HepG2 (cell line): Measurements from ENCODE around the gene GRK6. TPM values are rescaled to one million over a fixed set of nuclear protein-coding genes. Genes with fewer than 3 reads are reported as not detected.

Experiments used
- BORCS8-MEF2B ChIP-seq: sonication (generic); formaldehyde crosslinking; IDR thresholded peaks from 2 replicates; pipeline ENCODE4 v1.8.0; 2022; ENCODE audit warnings: mild to moderate bottlenecking, missing genetic modification reagents
- ELF1 ChIP-seq: sonication (generic); formaldehyde crosslinking; IDR thresholded peaks from 2 replicates; pipeline ENCODE4 v1.4.0; 2020; ENCODE audit warnings: missing genetic modification reagents
- FOXM1 ChIP-seq: sonication (generic); formaldehyde crosslinking; IDR thresholded peaks from 2 replicates; pipeline ENCODE4 v1.5.0; 2020; ENCODE audit warnings: missing genetic modification reagents
- MAFK ChIP-seq, 2 experiments: IDR thresholded peaks in 1 of 2; conservative IDR thresholded peaks in 1 of 2; 2 replicates each; pipeline ENCODE4 v1.6.1; 2011; ENCODE audit warnings: improper control_type of control experiment in 2 of 2, low read length in 2 of 2
- NFE2L1 ChIP-seq: sonication (generic); formaldehyde crosslinking; IDR thresholded peaks from 2 replicates; pipeline ENCODE4 v1.4.0; 2020; ENCODE audit warnings: missing genetic modification reagents, mild to moderate bottlenecking, borderline replicate concordance
- ZNF317 ChIP-seq: sonication (generic); formaldehyde crosslinking; IDR thresholded peaks from 2 replicates; pipeline ENCODE4 v1.5.0; 2020; ENCODE audit warnings: mild to moderate bottlenecking, missing genetic modification reagents
- ZNF572 ChIP-seq: sonication (generic); formaldehyde crosslinking; IDR thresholded peaks from 2 replicates; pipeline ENCODE4 v1.5.1; 2020; ENCODE audit warnings: mild to moderate bottlenecking, missing genetic modification reagents
- polyA plus RNA-seq, 8 experiments: library from polyadenylated mRNA; depleted of rRNA in 3 of 8; stranded (reverse) in 7 of 8; unstranded in 1 of 8; fragments of >200 nt; fragmentation: Illumina TruSeq in 4 of 8; extraction: Trizol in 4 of 8; gene quantifications; 2 replicates each; pipeline versions ENCODE4 v1.2.1 to v1.2.3, GENCODE V29; 2011 to 2016; ENCODE audit warnings: low read depth in 4 of 8, missing spikeins in 1 of 8, mixed read lengths in 1 of 8; ENCODE audit not compliant: insufficient read depth in 1 of 8
- total RNA-seq, 5 experiments: library from RNA; depleted of rRNA; stranded (reverse); fragments of >200 nt; fragmentation: Illumina TruSeq; extraction: Trizol; gene quantifications; 2 replicates each; pipeline ENCODE4 v1.2.3, GENCODE V29; 2016; ENCODE audit warnings: low read depth in 1 of 5
- TF ChIP-seq, protein P1 (sequence below): sonication (generic); formaldehyde crosslinking; IDR thresholded peaks from 2 replicates; pipeline ENCODE4 v1.4.0; 2020; ENCODE audit warnings: missing genetic modification reagents, mild to moderate bottlenecking, borderline replicate concordance
- TF ChIP-seq, protein P2 (sequence below): sonication (generic); formaldehyde crosslinking; IDR thresholded peaks from 2 replicates; pipeline ENCODE4 v1.8.0; 2022; ENCODE audit warnings: missing genetic modification reagents, mild to moderate bottlenecking, moderate library complexity, borderline replicate concordance
- TF ChIP-seq, protein P3 (sequence below): sonication (generic); formaldehyde crosslinking; IDR thresholded peaks from 2 replicates; pipeline ENCODE4 v1.4.0; 2020; ENCODE audit warnings: mild to moderate bottlenecking, missing genetic modification reagents
- TF ChIP-seq, protein P4 (sequence below): sonication (generic); formaldehyde crosslinking; IDR thresholded peaks from 2 replicates; pipeline ENCODE4 v1.4.0; 2020; ENCODE audit warnings: missing genetic modification reagents

GRK6 gene
- total and polyA plus RNA-seq, 2 of the 13 experiments (the other 11 are each of a cell fraction or from before 2014, with no cell fraction given): 13.2 to 19.9 TPM

DNA sequence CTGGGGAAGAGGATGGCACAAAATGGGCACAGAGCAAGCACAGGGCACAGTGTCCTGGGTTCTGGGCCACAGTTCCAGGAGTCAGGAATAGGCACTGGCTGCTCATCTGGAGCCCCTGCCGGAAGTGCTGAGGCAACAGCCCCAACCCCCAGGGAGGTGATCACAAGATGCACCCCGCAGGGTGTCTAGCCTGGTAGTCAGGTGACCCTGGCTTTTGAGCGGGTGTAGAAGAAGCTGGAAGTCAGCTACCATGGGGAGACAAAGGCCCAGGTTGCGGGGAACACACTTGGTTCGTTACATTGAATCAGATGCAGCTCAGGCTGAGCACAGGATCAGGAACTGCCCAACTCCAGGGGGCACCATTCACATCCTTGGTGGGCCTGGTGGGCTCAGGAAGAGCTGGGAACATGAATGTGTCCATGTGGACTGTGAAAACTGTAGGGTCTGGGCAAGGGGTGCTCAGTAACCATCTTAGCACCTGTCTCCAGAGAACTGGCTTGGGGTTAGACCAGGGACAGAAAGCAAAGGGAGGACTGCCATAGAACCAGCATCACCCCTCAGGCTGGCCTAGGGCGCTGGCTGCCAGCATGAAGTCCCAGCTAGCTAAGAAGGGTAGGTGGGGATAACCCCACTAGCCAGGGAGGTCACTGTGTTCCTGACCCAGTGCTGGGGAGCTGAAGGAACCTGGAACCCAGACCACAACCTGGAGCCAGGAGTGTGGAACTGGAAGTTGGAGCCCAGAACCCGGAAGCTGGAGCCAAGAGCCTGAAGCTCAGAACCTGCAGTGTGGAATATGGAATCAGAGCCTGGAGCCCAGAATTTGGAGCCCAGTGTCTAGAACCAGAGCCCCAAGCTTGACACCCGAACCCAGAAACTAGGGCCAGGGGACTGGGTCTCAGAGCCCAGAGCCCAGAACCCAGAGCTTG, 48.4 kb upstream of the GRK6 start (continued):
- peak; percentile 59; the same call in 1 of the 2 replicates for TF ChIP-seq ELF1 (CRISPR knock-in tag)
- TF ChIP-seq BORCS8-MEF2B (CRISPR knock-in tag): no peak
- TF ChIP-seq, protein P1, sequence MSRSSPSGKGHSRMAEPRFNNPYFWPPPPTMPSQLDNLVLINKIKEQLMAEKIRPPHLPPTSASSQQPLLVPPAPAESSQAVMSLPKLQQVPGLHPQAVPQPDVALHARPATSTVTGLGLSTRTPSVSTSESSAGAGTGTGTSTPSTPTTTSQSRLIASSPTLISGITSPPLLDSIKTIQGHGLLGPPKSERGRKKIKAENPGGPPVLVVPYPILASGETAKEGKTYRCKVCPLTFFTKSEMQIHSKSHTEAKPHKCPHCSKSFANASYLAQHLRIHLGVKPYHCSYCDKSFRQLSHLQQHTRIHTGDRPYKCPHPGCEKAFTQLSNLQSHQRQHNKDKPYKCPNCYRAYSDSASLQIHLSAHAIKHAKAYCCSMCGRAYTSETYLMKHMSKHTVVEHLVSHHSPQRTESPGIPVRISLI (CRISPR knock-in tag): no peak
- TF ChIP-seq, protein P2, sequence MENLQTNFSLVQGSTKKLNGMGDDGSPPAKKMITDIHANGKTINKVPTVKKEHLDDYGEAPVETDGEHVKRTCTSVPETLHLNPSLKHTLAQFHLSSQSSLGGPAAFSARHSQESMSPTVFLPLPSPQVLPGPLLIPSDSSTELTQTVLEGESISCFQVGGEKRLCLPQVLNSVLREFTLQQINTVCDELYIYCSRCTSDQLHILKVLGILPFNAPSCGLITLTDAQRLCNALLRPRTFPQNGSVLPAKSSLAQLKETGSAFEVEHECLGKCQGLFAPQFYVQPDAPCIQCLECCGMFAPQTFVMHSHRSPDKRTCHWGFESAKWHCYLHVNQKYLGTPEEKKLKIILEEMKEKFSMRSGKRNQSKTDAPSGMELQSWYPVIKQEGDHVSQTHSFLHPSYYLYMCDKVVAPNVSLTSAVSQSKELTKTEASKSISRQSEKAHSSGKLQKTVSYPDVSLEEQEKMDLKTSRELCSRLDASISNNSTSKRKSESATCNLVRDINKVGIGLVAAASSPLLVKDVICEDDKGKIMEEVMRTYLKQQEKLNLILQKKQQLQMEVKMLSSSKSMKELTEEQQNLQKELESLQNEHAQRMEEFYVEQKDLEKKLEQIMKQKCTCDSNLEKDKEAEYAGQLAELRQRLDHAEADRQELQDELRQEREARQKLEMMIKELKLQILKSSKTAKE (CRISPR knock-in tag): no peak
- no peak for TF ChIP-seq FOXM1 (CRISPR knock-in tag)
- TF ChIP-seq ZNF317 (CRISPR knock-in tag): no peak
- TF ChIP-seq ZNF572 (CRISPR knock-in tag): no peak; the same call in 1 of the 2 replicates
- TF ChIP-seq, protein P3, sequence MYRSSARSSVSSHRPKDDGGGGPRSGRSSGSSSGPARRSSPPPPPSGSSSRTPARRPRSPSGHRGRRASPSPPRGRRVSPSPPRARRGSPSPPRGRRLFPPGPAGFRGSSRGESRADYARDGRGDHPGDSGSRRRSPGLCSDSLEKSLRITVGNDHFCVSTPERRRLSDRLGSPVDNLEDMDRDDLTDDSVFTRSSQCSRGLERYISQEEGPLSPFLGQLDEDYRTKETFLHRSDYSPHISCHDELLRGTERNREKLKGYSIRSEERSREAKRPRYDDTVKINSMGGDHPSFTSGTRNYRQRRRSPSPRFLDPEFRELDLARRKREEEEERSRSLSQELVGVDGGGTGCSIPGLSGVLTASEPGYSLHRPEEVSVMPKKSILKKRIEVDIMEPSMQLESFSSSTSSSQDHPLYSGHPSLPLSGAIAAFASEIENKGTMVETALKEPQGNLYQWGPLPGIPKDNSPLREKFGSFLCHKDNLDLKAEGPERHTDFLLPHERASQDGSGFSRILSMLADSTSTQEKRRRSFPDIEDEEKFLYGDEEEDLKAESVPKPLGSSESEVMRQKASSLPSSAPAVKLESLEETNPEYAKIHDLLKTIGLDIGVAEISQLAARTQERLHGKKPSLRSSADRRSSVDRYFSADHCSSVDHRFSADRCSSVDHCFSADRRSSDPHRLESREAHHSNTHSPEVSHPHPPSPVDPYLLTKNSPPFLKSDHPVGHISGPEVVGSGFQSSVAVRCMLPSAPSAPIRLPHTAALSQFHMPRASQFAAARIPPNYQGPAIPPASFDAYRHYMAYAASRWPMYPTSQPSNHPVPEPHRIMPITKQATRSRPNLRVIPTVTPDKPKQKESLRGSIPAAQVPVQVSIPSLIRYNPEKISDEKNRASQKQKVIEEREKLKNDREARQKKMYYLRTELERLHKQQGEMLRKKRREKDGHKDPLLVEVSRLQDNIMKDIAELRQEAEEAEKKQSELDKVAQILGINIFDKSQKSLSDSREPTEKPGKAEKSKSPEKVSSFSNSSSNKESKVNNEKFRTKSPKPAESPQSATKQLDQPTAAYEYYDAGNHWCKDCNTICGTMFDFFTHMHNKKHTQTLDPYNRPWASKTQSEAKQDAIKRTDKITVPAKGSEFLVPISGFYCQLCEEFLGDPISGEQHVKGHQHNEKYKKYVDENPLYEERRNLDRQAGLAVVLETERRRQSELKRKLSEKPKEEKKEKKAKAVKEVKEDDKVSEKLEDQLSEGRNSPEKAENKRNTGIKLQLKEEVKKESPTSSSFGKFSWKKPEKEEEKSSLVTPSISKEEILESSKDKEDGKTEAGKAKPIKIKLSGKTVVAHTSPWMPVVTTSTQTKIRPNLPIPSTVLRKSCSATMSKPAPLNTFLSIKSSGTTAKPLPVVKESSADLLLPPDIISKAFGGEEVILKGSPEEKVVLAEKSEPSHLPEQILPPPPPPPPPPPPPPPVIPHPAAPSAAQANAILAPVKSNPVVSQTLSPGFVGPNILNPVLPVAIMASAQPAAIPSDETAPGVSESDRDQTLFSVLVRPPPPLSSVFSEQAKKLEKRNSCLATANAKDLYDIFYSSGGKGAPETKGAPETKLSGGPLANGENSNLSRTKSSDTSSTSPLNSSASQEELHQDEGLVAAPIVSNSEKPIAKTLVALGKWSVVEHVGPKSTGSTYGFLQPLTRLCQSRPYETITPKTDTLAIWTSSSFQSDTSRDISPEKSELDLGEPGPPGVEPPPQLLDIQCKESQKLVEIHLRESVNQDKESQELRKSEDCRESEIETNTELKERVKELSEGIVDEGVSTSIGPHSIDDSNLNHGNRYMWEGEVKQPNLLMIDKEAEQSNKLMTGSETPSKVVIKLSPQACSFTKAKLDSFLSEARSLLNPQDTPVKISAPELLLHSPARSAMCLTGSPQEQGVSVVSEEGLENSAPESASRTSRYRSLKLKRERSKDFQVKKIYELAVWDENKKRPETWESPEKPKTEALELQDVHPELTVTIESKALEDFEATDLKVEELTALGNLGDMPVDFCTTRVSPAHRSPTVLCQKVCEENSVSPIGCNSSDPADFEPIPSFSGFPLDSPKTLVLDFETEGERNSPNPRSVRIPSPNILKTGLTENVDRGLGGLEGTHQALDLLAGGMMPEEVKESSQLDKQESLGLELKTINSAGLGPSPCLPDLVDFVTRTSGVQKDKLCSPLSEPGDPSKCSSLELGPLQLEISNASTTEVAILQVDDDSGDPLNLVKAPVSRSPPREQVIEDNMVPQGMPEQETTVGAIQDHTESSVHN (CRISPR knock-in tag): no peak
- TF ChIP-seq NFE2L1 (CRISPR knock-in tag): no peak
- no peak for TF ChIP-seq MAFK (conservative IDR thresholded peaks at IDR 0.05 in 1 of 2, IDR thresholded peaks at IDR 0.05 in 1 of 2; ENCODE audit: low read length in 2 of 2)
- TF ChIP-seq, protein P4, sequence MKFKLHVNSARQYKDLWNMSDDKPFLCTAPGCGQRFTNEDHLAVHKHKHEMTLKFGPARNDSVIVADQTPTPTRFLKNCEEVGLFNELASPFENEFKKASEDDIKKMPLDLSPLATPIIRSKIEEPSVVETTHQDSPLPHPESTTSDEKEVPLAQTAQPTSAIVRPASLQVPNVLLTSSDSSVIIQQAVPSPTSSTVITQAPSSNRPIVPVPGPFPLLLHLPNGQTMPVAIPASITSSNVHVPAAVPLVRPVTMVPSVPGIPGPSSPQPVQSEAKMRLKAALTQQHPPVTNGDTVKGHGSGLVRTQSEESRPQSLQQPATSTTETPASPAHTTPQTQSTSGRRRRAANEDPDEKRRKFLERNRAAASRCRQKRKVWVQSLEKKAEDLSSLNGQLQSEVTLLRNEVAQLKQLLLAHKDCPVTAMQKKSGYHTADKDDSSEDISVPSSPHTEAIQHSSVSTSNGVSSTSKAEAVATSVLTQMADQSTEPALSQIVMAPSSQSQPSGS (CRISPR knock-in tag): 0 out of 2 replicates have a peak, but pooled peaks have one; percentile 17
